HepG2 (cell line): ENCODE measurements around the gene OVAAL. TPM values are rescaled to one million over a fixed set of nuclear protein-coding genes. Genes with fewer than 3 reads are reported as not detected.

Experiments
- ATAC-seq: fragments of 200-7000 bp; cut with Tn5 transposase; 3 replicates; pipeline ENCODE4 v1.9.1; 2020; ENCODE audit warnings: mild to moderate bottlenecking, moderate library complexity
- BruUV-seq: library from RNA; stranded (reverse); fragments of 400-500 nt; replicated peaks from 2 replicates; lab custom pipeline; 2021; lab: Mats Ljungman, UMichigan
- CTCF ChIA-PET: fragments of 300-600 bp; formaldehyde crosslinking; extraction: SDS; loops from one replicate; lab custom pipeline; 2021; ENCODE audit warnings: low total read pairs, inconsistent platforms, low intra/inter-chr PET ratio; lab: Yijun Ruan, JAX
- POLR2A ChIA-PET: fragments of 350-600 bp; sonication (Branson Sonifier 250); formaldehyde crosslinking; loops from one replicate; lab custom pipeline; 2020; ENCODE audit warnings: antibody characterized with exemption, inconsistent platforms; lab: Yijun Ruan, JAX
- DNase-seq: peaks from one replicate; pipeline ENCODE4 v3.0.0-alpha.2; 2015; ENCODE audit warnings: low spot score
- FAIRE-seq: peaks from 3 replicates; lab custom pipeline; 2011; peaks lifted over from hg19 to GRCh38; lab: Jason Lieb, UNC
- H2AFZ ChIP-seq: one replicate; pipeline ENCODE4 v1.6.1; 2011; ENCODE audit warnings: low read length, inconsistent platforms
- H3K27ac ChIP-seq: fragments of 300-600 bp; 3 replicates; pipeline ENCODE4 v1.8.0; 2011; ENCODE audit warnings: mixed run types, mild to moderate bottlenecking, mixed read lengths, low read length, inconsistent platforms; ENCODE audit not compliant: insufficient read depth; ENCODE audit errors: extremely low read length
- H3K27me3 ChIP-seq, 2 experiments: fragments of 200-600 bp in 1 of 2; 2 replicates in 1 of 2; 3 replicates in 1 of 2; pipeline versions ENCODE4 v1.6.0 to v1.8.0; 2011; ENCODE audit warnings: low read length in 2 of 2, mild to moderate bottlenecking in 2 of 2, moderate library complexity in 2 of 2, inconsistent platforms in 1 of 2; ENCODE audit not compliant: insufficient read depth in 2 of 2, control insufficient read depth in 1 of 2
- H3K36me3 ChIP-seq, 2 experiments: fragments of 200-600 bp in 1 of 2; replicated peaks in 1 of 2; 2 replicates in 1 of 2; 3 replicates in 1 of 2; pipeline versions ENCODE4 v1.5.1 to v1.8.0; 2011; ENCODE audit warnings: low read length in 2 of 2, inconsistent platforms in 1 of 2; ENCODE audit not compliant: insufficient read depth in 2 of 2, control insufficient read depth in 1 of 2
- H3K4me1 ChIP-seq: 2 replicates; pipeline ENCODE4 v1.5.1; 2012; ENCODE audit warnings: low read length, inconsistent platforms; ENCODE audit not compliant: insufficient read depth
- H3K4me2 ChIP-seq: 2 replicates; pipeline ENCODE4 v1.6.0; 2011; ENCODE audit warnings: low read depth, low read length, inconsistent platforms
- H3K4me3 ChIP-seq, 3 experiments: fragments of 200-600 bp in 1 of 3; sonication (generic), shearing (Covaris generic) in 1 of 3; replicated peaks in 1 of 3; 2 replicates each; pipeline ENCODE4 v1.5.1; 2011 to 2016; ENCODE audit warnings: low read length in 3 of 3, inconsistent platforms in 2 of 3, low read depth in 2 of 3, mild to moderate bottlenecking in 2 of 3, control low read depth in 1 of 3, mixed read lengths in 1 of 3; ENCODE audit not compliant: insufficient read depth in 1 of 3
- H3K79me2 ChIP-seq: one replicate; pipeline ENCODE4 v1.6.1; 2011; ENCODE audit warnings: low read length, inconsistent platforms; ENCODE audit not compliant: insufficient read depth
- H3K9ac ChIP-seq: 2 replicates; pipeline ENCODE4 v1.6.0; 2011; ENCODE audit warnings: mild to moderate bottlenecking, low read depth, low read length, inconsistent platforms; ENCODE audit not compliant: insufficient read depth
- H3K9me3 ChIP-seq: 2 replicates; pipeline ENCODE4 v1.5.1; 2012; ENCODE audit warnings: mild to moderate bottlenecking, low read length
- H4K20me1 ChIP-seq: 2 replicates; pipeline ENCODE4 v1.6.0; 2011; ENCODE audit warnings: inconsistent platforms, mild to moderate bottlenecking, low read length, moderate library complexity; ENCODE audit not compliant: insufficient read depth
- BHLHE40 ChIP-seq: IDR thresholded peaks from 2 replicates; pipeline ENCODE4 v1.6.1; 2011; ENCODE audit warnings: low read length, improper control_type of control experiment
- JUND ChIP-seq: sonication (generic); formaldehyde crosslinking; IDR thresholded peaks from 2 replicates; pipeline ENCODE4 v1.8.0; 2022; ENCODE audit warnings: mild to moderate bottlenecking, missing genetic modification reagents
- MTA3 ChIP-seq: sonication (generic); formaldehyde crosslinking; IDR thresholded peaks from 2 replicates; pipeline ENCODE4 v1.4.0; 2020; ENCODE audit warnings: missing genetic modification reagents
- PHF5A ChIP-seq: IDR thresholded peaks from one replicate; pipeline ENCODE4 v1.6.1; 2018; ENCODE audit warnings: low read depth, missing genetic modification reagents; ENCODE audit not compliant: unreplicated experiment
- RORA ChIP-seq: sonication (generic); formaldehyde crosslinking; IDR thresholded peaks from 2 replicates; pipeline ENCODE4 v1.5.0; 2020; ENCODE audit warnings: mild to moderate bottlenecking, missing genetic modification reagents, moderate library complexity
- TEAD3 ChIP-seq: optimal IDR thresholded peaks from 2 replicates; pipeline ENCODE3; 2016; ENCODE audit warnings: borderline replicate concordance
- THAP9 ChIP-seq: sonication (generic); formaldehyde crosslinking; IDR thresholded peaks from 2 replicates; pipeline ENCODE4; 2020; ENCODE audit warnings: missing genetic modification reagents, mild to moderate bottlenecking, borderline replicate concordance
- ZNF256 ChIP-seq: sonication (generic); formaldehyde crosslinking; conservative IDR thresholded peaks from 2 replicates; pipeline ENCODE4 v1.4.0; 2020; ENCODE audit warnings: missing genetic modification reagents
- ZNF263 ChIP-seq: sonication (generic); formaldehyde crosslinking; IDR thresholded peaks from 2 replicates; pipeline ENCODE4 v1.4.0; 2020; ENCODE audit warnings: missing genetic modification reagents
- ZNF383 ChIP-seq: sonication (generic); formaldehyde crosslinking; IDR thresholded peaks from 2 replicates; pipeline ENCODE4 v1.4.0; 2020; ENCODE audit warnings: missing genetic modification reagents, mild to moderate bottlenecking, borderline replicate concordance
- ZNF549 ChIP-seq: sonication (generic); formaldehyde crosslinking; IDR thresholded peaks from 2 replicates; pipeline ENCODE4 v1.5.0; 2020; ENCODE audit warnings: missing genetic modification reagents
- WGBS: methylation state at CpG from one replicate; pipeline ENCODE4 v1.1.6; 2017; ENCODE audit warnings: low lambda C conversion rate; 5-methylcytosine and 5-hydroxymethylcytosine counted together
- in situ Hi-C: cut with HindIII; loops from 2 replicates; pipeline ENCODE4 v1.10.0; 2017; ENCODE audit warnings: low pct_unique_long_range_greater_than_20kb; ENCODE audit not compliant: extremely low pct_ligation_motif_present
- intact Hi-C: fragments of 100-400 bp; cut with micrococcal nuclease; formaldehyde crosslinking; loops from one replicate; pipeline ENCODE4 v1.10.0; 2022; ENCODE audit not compliant: unreplicated experiment
- polyA plus RNA-seq, 8 experiments: library from polyadenylated mRNA; depleted of rRNA in 3 of 8; stranded (reverse) in 7 of 8; unstranded in 1 of 8; fragments of >200 nt; fragmentation: Illumina TruSeq in 4 of 8; extraction: Trizol in 4 of 8; gene quantifications; 2 replicates each; pipeline versions ENCODE4 v1.2.1 to v1.2.3, GENCODE V29; 2011 to 2016; ENCODE audit warnings: low read depth in 4 of 8, missing spikeins in 1 of 8, mixed read lengths in 1 of 8; ENCODE audit not compliant: insufficient read depth in 1 of 8
- total RNA-seq, 5 experiments: library from RNA; depleted of rRNA; stranded (reverse); fragments of >200 nt; fragmentation: Illumina TruSeq; extraction: Trizol; gene quantifications; 2 replicates each; pipeline ENCODE4 v1.2.3, GENCODE V29; 2016; ENCODE audit warnings: low read depth in 1 of 5
- TF ChIP-seq, protein P1 (sequence below): IDR thresholded peaks from 2 replicates; pipeline ENCODE4 v1.6.1; 2016; ENCODE audit warnings: mild to moderate bottlenecking, missing biosample characterization, missing genetic modification reagents

Gene OVAAL
- total and polyA plus RNA-seq, 2 of the 13 experiments (the other 11 are each of a cell fraction or from before 2014, with no cell fraction given), result 0.04 TPM; not detected in 1

DNA sequence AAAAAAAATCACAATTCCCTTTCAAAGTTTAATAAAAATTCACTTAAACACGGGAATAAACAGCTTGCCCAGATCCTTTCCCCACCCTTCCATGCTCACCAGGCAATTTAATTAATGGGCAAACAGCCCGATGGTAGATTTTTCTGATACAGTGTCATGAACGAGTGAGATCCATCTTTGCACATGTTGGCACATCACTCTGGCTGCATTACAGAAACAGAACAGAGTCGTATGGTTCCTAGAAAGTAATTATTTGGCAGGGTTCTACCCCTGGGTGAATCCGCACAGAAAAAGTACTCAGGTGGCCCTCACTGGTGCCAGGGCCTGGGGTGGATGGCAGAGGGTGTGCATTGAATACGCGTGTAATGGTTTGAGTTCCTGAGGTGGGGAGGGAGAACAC lies 24.6 kb upstream of the OVAAL start (continued):
- TF ChIP-seq, protein P1, sequence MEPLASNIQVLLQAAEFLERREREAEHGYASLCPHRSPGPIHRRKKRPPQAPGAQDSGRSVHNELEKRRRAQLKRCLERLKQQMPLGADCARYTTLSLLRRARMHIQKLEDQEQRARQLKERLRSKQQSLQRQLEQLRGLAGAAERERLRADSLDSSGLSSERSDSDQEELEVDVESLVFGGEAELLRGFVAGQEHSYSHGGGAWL, result no peak
- TF ChIP-seq THAP9 (CRISPR knock-in tag) (no peak), BHLHE40 (no peak), MTA3 (CRISPR knock-in tag) (no peak)

- no peak for TF ChIP-seq JUND (CRISPR knock-in tag)
- no peak for TF ChIP-seq RORA (CRISPR knock-in tag)
- no peak for TF ChIP-seq ZNF549 (CRISPR knock-in tag)
- no peak for TF ChIP-seq ZNF256
- TF ChIP-seq ZNF383 (CRISPR knock-in tag), result no peak
- TF ChIP-seq PHF5A (CRISPR knock-in tag), result no peak
- TF ChIP-seq TEAD3 (CRISPR knock-in tag), result no peak
- TF ChIP-seq ZNF263 (CRISPR knock-in tag), result no peak
- no peaks in the 10 kb centered on the region for H3K36me3 ChIP-seq
- ChIA-PET CTCF (no interaction called here), POLR2A (no interaction called here)
- H3K27me3 ChIP-seq, result peaks cover 2 to 4% of the 10 kb centered on the region in 2 experiments; a peak in 3 of 5 replicates
- no peak for DNase-seq
- in situ Hi-C loops, result no loop called here
- no peak for FAIRE-seq
- H3K9ac ChIP-seq, result no peak overlapping the region
- H3K4me3 ChIP-seq, result no peak overlapping the region
- no peaks in the 10 kb centered on the region for H3K9me3 ChIP-seq
- peaks cover 16% of the 10 kb centered on the region; the same call in 1 of the 2 replicates for H3K4me1 ChIP-seq
- no peak overlapping the region for H3K4me2 ChIP-seq
- no peaks in the 10 kb centered on the region for H3K79me2 ChIP-seq
- intact Hi-C loops, result no loop called here
- no TSS peak for BruUV-seq
- H4K20me1 ChIP-seq, result no peaks in the 10 kb centered on the region
- no peak overlapping the region for H2AFZ ChIP-seq
- H3K27ac ChIP-seq, result no peak overlapping the region
- 54% methylated on average over 5 of the region's 5 CpGs for WGBS
- no peak for ATAC-seq
Observed at GRCh38 chr1:180535418-180535999, 23.3 kb upstream of the OVAAL start.
